Measurements from ENCODE around the gene KCNIP1. TPM values are rescaled to one million over a fixed set of nuclear protein-coding genes. Genes with fewer than 3 reads are reported as not detected.

Gene KCNIP1
- total RNA-seq, 4 donors from 2014 or later, result 1.2 to 2.7 TPM; not detected in 2

DNA sequence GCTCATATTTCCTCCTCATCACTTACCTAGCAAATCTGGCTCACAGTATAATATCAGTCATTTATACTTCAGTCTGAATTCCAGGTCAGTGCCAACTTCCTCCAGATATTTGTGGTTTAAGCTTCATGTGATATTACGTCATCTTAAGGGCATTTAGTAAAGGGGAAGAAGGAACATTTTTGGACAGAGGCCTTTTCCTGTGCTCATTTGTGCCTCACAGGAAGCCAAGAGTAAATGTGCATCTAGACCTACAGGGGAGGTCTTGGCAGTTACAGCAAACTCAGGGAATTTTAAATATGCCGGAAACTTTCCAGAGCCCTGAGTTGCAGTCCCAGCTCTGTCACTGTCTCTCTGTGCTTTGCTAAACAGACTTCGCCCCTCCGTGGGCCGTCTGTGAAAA, 12.3 kb upstream of the KCNIP1 start:
- DNase-seq, result no peak

DNA sequence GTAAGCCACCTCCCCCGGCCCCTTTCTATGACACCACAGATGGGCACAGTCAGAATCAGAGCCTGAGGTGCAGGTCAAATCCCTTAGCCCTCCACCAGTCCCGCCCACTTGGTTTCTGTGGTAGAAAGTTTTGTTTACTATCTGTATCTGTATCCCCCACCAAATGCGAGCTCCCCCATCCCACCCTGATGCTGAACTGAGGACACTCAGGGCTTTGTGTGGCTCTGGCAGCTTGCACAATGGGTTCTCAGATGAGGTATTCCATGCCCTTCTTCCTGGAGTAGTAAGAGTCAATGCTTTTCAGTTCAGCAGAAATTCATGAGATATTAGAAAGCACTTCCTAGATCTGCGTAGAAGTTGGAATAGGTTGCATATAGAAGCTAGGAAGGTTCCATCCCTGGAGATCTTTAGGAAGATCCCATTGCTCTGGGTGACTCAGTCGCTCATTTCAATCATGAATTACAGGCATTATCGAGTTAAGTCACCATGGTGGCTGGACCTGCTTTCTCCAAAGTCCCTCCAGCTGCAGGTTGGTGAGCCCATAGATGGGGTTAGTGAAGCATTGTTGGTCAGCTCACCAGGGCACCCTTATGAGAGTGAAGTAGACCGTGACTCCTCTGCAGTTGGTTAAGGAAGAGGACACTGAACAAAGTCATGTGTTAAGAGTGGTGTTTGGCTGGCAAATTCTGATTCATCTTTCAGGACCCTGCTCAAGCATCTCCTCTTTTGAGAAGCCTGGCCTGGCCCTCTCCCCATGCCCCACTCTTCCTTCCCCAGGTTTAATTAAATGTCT, 10.6 kb upstream of the KCNIP1 start:
- in situ Hi-C loops (cut with MboI; ENCODE audit: low pct_ligation_motif_present in 1 of 4, low pct_unique_long_range_greater_than_20kb in 1 of 4, low sequenced_read_pairs in 3 of 4) (no loop called here), intact Hi-C loops (cut with DNase I; ENCODE audit: low total_unique reads) (no loop called here)
- Histone ChIP-seq H3K4me1 (peaks cover 0 to 6% (median 0%) of the 10 kb centered on the region in 4 donors), H3K27ac (no peak overlapping the region), H3K27me3 (no peaks in the 10 kb centered on the region), H3K4me3 (no peak overlapping the region), H3K36me3 (no peaks in the 10 kb centered on the region), H3K9me3 (no peaks in the 10 kb centered on the region)
- no peak for TF ChIP-seq POLR2A (IDR thresholded peaks at IDR 0.05)
- TF ChIP-seq EP300 (IDR thresholded peaks at IDR 0.05; ENCODE audit: low read depth), result no peak
- no peak for TF ChIP-seq CTCF (IDR thresholded peaks at IDR 0.05)
- TF ChIP-seq POLR2AphosphoS5 (IDR thresholded peaks at IDR 0.05), result no peak
- 81% methylated on average over 7 of the region's 7 CpGs; no CpG with 5 or more reads in 1 of the 2 donors for WGBS, 2 donors (ENCODE audit: low coverage in 1 of 2)
- DNase-seq, result no peak

More for the DNA sequence above, 12.3 kb upstream of the KCNIP1 start:
- H3K9me3 ChIP-seq, result no peaks in the 10 kb centered on the region
- TF ChIP-seq POLR2A (IDR thresholded peaks at IDR 0.05) (no peak), CTCF (IDR thresholded peaks at IDR 0.05) (no peak), EP300 (IDR thresholded peaks at IDR 0.05; ENCODE audit: low read depth) (no peak), POLR2AphosphoS5 (IDR thresholded peaks at IDR 0.05) (no peak)
- in situ Hi-C loops (cut with MboI; ENCODE audit: low pct_ligation_motif_present in 1 of 4, low pct_unique_long_range_greater_than_20kb in 1 of 4, low sequenced_read_pairs in 3 of 4), result no loop called here
- intact Hi-C loops (cut with DNase I; ENCODE audit: low total_unique reads), result no loop called here
- H3K27me3 ChIP-seq, result no peaks in the 10 kb centered on the region
- H3K4me1 ChIP-seq, result peaks cover 0 to 6% (median 0%) of the 10 kb centered on the region in 4 donors
- no peaks in the 10 kb centered on the region for H3K36me3 ChIP-seq
- H3K27ac ChIP-seq, result peak overlapping the region in 1 of 4 donors; percentile 21
- WGBS, 2 donors (ENCODE audit: low coverage in 1 of 2), result 58 to 100% methylated on average over 1 to 5 of the region's 5 CpGs
- no peak overlapping the region for H3K4me3 ChIP-seq

DNA sequence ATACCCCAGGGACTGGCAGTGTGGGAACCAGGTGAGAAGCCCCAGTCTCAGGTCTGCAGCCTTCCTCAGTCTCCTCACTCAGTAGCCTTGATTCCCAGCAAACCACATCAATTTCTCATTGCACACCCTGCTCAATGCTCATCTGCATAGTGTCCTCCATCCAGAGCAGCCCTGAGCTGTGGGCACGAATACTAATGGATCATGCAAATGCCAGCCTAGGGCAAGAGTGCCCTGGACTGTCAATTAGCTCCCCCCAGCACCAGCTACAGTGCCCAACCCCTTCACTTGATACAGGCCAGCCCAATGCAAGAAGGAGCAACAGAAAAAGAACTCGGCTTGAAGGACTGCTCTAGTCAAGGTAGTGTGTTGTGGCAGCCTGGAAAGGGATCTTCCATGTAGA, 9.8 kb upstream of the KCNIP1 start:
- intact Hi-C loops (cut with DNase I; ENCODE audit: low total_unique reads), result no loop called here
- 68% methylated on average over 2 of the region's 2 CpGs; no CpG with 5 or more reads in 1 of the 2 donors for WGBS, 2 donors (ENCODE audit: low coverage in 1 of 2)

More for the DNA sequence above, 9.8 kb upstream of the KCNIP1 start:
- no peak for DNase-seq
- TF ChIP-seq POLR2A (IDR thresholded peaks at IDR 0.05), result no peak
- TF ChIP-seq CTCF (IDR thresholded peaks at IDR 0.05), result no peak
- no peak for TF ChIP-seq POLR2AphosphoS5 (IDR thresholded peaks at IDR 0.05)
- no peak for TF ChIP-seq EP300 (IDR thresholded peaks at IDR 0.05; ENCODE audit: low read depth)
- Histone ChIP-seq H3K27ac (no peak overlapping the region), H3K4me3 (no peak overlapping the region), H3K9me3 (no peaks in the 10 kb centered on the region), H3K27me3 (no peaks in the 10 kb centered on the region), H3K4me1 (peaks cover 0 to 6% (median 0%) of the 10 kb centered on the region in 4 donors), H3K36me3 (no peaks in the 10 kb centered on the region)
- in situ Hi-C loops (cut with MboI; ENCODE audit: low pct_ligation_motif_present in 1 of 4, low pct_unique_long_range_greater_than_20kb in 1 of 4, low sequenced_read_pairs in 3 of 4), result no loop called here

Data from transverse colon (tissue), 4 donors.